HFF-Myc (cell line): ENCODE data around the gene AHNAK2.

Experiments
- DNase-seq: peaks from one replicate; pipeline ENCODE4 v3.0.0-alpha.2; 2011; ENCODE audit warnings: low read depth; ENCODE audit errors: extremely low read depth
- H3K4me3 ChIP-seq: replicated peaks from 2 replicates; pipeline ENCODE4 v1.5.1; 2011; ENCODE audit warnings: low read depth, mild to moderate bottlenecking, control low read depth, low read length
- TF ChIP-seq, protein P1 (sequence below): IDR thresholded peaks from 2 replicates; pipeline ENCODE4 v1.5.1; 2012; ENCODE audit warnings: mild to moderate bottlenecking, low read depth, low read length, control low read depth; ENCODE audit errors: missing control alignments

The AHNAK2 gene

GRCh38 chr14:104993808-104994591, 15.8 kb upstream of the AHNAK2 start:
- no peak for DNase-seq
- H3K4me3 ChIP-seq, result no peak overlapping the region
- TF ChIP-seq, protein P1, sequence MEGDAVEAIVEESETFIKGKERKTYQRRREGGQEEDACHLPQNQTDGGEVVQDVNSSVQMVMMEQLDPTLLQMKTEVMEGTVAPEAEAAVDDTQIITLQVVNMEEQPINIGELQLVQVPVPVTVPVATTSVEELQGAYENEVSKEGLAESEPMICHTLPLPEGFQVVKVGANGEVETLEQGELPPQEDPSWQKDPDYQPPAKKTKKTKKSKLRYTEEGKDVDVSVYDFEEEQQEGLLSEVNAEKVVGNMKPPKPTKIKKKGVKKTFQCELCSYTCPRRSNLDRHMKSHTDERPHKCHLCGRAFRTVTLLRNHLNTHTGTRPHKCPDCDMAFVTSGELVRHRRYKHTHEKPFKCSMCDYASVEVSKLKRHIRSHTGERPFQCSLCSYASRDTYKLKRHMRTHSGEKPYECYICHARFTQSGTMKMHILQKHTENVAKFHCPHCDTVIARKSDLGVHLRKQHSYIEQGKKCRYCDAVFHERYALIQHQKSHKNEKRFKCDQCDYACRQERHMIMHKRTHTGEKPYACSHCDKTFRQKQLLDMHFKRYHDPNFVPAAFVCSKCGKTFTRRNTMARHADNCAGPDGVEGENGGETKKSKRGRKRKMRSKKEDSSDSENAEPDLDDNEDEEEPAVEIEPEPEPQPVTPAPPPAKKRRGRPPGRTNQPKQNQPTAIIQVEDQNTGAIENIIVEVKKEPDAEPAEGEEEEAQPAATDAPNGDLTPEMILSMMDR, result no peak

DNA sequence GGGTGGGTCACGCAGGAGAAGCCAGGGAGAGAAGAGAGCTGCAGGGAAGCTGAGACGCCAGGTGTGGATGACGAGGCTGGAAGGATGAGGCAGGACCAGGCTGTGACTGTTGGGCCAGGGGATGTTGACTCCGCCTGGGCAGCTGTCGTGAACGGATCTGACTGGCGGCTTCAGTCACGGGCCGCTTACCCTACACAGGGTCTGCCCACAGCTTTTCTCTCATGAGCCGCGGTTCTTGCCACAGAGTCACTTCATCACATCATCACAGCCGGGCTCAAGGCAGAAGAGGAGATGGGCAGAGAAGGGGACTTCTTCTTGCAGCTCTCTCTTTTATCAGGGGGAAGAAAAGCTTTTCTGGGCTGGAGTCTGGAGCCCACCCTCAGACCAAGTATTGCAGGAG, 15.1 kb upstream of the AHNAK2 start:
- H3K4me3 ChIP-seq, result no peak overlapping the region
- no peak for DNase-seq
- TF ChIP-seq, protein P1, result no peak

GRCh38 chr14:104992501-104992900, 14.3 kb upstream of the AHNAK2 start:
- no peak overlapping the region for H3K4me3 ChIP-seq
- TF ChIP-seq, protein P1, result no peak
- DNase-seq, result no peak

- TF ChIP-seq, protein P1, result no peak
- DNase-seq, result no peak
- H3K4me3 ChIP-seq, result no peak overlapping the region
Measured at GRCh38 chr14:104991896-104992230, 13.7 kb upstream of the AHNAK2 start.

- TF ChIP-seq, protein P1, result no peak
- no peak overlapping the region for H3K4me3 ChIP-seq
- no peak for DNase-seq
Measured at GRCh38 chr14:104989951-104990303, 11.8 kb upstream of the AHNAK2 start.

- DNase-seq, result no peak
- TF ChIP-seq, protein P1, result no peak
- H3K4me3 ChIP-seq, result no peak overlapping the region
Measured at GRCh38 chr14:104989236-104989950, 11.2 kb upstream of the AHNAK2 start.
